HCT116 (cell line): ENCODE data around the gene SEL1L2.

Experiments
- EGR1 ChIP-seq: IDR thresholded peaks from 2 replicates; pipeline ENCODE4 v1.6.1; 2012; ENCODE audit warnings: low read depth
- ELF1 ChIP-seq: IDR thresholded peaks from 2 replicates; pipeline ENCODE4 v1.6.1; 2012; ENCODE audit warnings: low read depth, borderline replicate concordance
- POLR2A ChIP-seq: IDR thresholded peaks from 2 replicates; pipeline ENCODE4 v1.7.0; 2011; ENCODE audit warnings: borderline replicate concordance; ENCODE audit not compliant: insufficient read depth, insufficient read length; ENCODE audit errors: extremely low read depth
- TCF7L2 ChIP-seq: IDR thresholded peaks from 2 replicates; pipeline ENCODE4 v1.7.0; 2011; ENCODE audit warnings: borderline replicate concordance, inconsistent platforms; ENCODE audit not compliant: insufficient read depth, insufficient read length; ENCODE audit errors: extremely low read depth
- ZNF274 ChIP-seq: fragments of 200-500 bp; sonication (Bioruptor generic); IDR thresholded peaks from 2 replicates; pipeline ENCODE4 v1.6.1; 2014; ENCODE audit warnings: mild to moderate bottlenecking, low read depth, low read length, inconsistent platforms
- TF ChIP-seq, protein P1 (sequence below), 3 experiments: fragments of 200-600 bp in 1 of 3; sonication (generic) in 1 of 3; IDR thresholded peaks in 2 of 3; conservative IDR thresholded peaks in 1 of 3; 2 replicates each; pipeline ENCODE4 v1.5.1; 2012 to 2017; ENCODE audit warnings: low read depth in 2 of 3, low read length in 2 of 3, antibody characterized with exemption in 1 of 3, borderline replicate concordance in 1 of 3, control low read depth in 1 of 3, mild to moderate bottlenecking in 1 of 3, mixed read lengths in 1 of 3, mixed run types in 1 of 3, moderate library complexity in 1 of 3; ENCODE audit not compliant: insufficient read depth in 1 of 3
- TF ChIP-seq, protein P2 (sequence below): IDR thresholded peaks from 2 replicates; pipeline ENCODE4 v1.6.1; 2012; ENCODE audit warnings: low read depth
- TF ChIP-seq, protein P3 (sequence below): IDR thresholded peaks from 2 replicates; pipeline ENCODE4 v1.6.1; 2012

DNA sequence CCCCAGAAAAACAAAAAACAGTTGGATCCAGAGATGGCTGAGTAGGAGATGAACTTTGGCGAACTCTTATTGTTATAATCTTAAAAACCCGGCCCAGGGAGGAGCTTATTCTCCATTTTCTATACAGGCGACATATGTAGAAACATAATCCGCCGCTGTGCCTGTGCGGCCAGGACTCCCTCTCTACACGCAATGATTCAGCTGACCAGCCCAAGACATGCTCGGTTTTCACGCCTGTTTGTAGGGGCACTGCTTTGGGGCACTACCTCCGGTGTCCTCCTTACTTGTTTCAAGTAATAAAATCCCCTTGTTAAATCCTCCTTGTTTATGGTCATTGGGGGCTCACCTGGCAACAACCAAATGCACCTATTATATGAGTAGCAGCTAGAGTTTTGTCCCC is 89.9 kb downstream of the SEL1L2 start:
- TF ChIP-seq, protein P1, sequence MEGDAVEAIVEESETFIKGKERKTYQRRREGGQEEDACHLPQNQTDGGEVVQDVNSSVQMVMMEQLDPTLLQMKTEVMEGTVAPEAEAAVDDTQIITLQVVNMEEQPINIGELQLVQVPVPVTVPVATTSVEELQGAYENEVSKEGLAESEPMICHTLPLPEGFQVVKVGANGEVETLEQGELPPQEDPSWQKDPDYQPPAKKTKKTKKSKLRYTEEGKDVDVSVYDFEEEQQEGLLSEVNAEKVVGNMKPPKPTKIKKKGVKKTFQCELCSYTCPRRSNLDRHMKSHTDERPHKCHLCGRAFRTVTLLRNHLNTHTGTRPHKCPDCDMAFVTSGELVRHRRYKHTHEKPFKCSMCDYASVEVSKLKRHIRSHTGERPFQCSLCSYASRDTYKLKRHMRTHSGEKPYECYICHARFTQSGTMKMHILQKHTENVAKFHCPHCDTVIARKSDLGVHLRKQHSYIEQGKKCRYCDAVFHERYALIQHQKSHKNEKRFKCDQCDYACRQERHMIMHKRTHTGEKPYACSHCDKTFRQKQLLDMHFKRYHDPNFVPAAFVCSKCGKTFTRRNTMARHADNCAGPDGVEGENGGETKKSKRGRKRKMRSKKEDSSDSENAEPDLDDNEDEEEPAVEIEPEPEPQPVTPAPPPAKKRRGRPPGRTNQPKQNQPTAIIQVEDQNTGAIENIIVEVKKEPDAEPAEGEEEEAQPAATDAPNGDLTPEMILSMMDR (IDR thresholded peaks at IDR 0.05 in 2 of 3, conservative IDR thresholded peaks at IDR 0.05 in 1 of 3; ENCODE audit: borderline replicate concordance in 1 of 3, insufficient read depth in 1 of 3, low read depth in 2 of 3, low read length in 2 of 3) = no peak
- no peak for TF ChIP-seq POLR2A
- no peak for TF ChIP-seq TCF7L2
- no peak for TF ChIP-seq EGR1
- TF ChIP-seq, protein P2, sequence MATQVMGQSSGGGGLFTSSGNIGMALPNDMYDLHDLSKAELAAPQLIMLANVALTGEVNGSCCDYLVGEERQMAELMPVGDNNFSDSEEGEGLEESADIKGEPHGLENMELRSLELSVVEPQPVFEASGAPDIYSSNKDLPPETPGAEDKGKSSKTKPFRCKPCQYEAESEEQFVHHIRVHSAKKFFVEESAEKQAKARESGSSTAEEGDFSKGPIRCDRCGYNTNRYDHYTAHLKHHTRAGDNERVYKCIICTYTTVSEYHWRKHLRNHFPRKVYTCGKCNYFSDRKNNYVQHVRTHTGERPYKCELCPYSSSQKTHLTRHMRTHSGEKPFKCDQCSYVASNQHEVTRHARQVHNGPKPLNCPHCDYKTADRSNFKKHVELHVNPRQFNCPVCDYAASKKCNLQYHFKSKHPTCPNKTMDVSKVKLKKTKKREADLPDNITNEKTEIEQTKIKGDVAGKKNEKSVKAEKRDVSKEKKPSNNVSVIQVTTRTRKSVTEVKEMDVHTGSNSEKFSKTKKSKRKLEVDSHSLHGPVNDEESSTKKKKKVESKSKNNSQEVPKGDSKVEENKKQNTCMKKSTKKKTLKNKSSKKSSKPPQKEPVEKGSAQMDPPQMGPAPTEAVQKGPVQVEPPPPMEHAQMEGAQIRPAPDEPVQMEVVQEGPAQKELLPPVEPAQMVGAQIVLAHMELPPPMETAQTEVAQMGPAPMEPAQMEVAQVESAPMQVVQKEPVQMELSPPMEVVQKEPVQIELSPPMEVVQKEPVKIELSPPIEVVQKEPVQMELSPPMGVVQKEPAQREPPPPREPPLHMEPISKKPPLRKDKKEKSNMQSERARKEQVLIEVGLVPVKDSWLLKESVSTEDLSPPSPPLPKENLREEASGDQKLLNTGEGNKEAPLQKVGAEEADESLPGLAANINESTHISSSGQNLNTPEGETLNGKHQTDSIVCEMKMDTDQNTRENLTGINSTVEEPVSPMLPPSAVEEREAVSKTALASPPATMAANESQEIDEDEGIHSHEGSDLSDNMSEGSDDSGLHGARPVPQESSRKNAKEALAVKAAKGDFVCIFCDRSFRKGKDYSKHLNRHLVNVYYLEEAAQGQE = no peak
- no peak for TF ChIP-seq ZNF274
- TF ChIP-seq, protein P3, sequence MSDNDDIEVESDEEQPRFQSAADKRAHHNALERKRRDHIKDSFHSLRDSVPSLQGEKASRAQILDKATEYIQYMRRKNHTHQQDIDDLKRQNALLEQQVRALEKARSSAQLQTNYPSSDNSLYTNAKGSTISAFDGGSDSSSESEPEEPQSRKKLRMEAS = no peak
- no peak for TF ChIP-seq ELF1
